KMS-11 (cell line): ENCODE data around the gene MAP2K7.
"Not testable (repeated sequence)": the region's sequence is repeated elsewhere in the genome, so short reads cannot be mapped to it uniquely, and the experiment has no call there.

Experiments
- H2AFZ ChIP-seq: fragments of 200-600 bp; sonication (generic); 2 replicates; pipeline ENCODE4 v1.6.1; 2016; ENCODE audit warnings: antibody characterized with exemption, mixed run types, low read depth
- H3K27ac ChIP-seq: fragments of 200-600 bp; sonication (generic); 2 replicates; pipeline ENCODE4 v1.6.1; 2016; ENCODE audit warnings: mild to moderate bottlenecking, mixed run types
- H3K27me3 ChIP-seq: fragments of 200-600 bp; sonication (generic); 2 replicates; pipeline ENCODE4 v1.6.1; 2017; ENCODE audit warnings: mild to moderate bottlenecking, low read depth, mixed run types, moderate library complexity; ENCODE audit not compliant: insufficient read depth
- H3K36me3 ChIP-seq: fragments of 200-600 bp; sonication (generic); 2 replicates; pipeline ENCODE4 v1.6.1; 2017; ENCODE audit warnings: mild to moderate bottlenecking, mixed run types; ENCODE audit not compliant: insufficient read depth
- H3K4me1 ChIP-seq: fragments of 200-600 bp; sonication (generic); 2 replicates; pipeline ENCODE4 v1.6.1; 2016; ENCODE audit warnings: mild to moderate bottlenecking, low read depth, mixed run types; ENCODE audit not compliant: poor library complexity, severe bottlenecking
- H3K4me2 ChIP-seq: fragments of 200-600 bp; sonication (generic); 2 replicates; pipeline ENCODE4 v1.7.0; 2016; ENCODE audit warnings: mild to moderate bottlenecking, mixed run types
- H3K4me3 ChIP-seq: fragments of 200-600 bp; sonication (generic); IDR thresholded peaks from 2 replicates; pipeline ENCODE4 v1.6.1; 2017; ENCODE audit warnings: low read depth, low read length, mixed read lengths; ENCODE audit not compliant: insufficient read depth
- H3K79me2 ChIP-seq: fragments of 200-600 bp; sonication (generic); 2 replicates; pipeline ENCODE4 v1.6.1; 2016; ENCODE audit warnings: low read depth, mixed run types; ENCODE audit not compliant: insufficient read depth
- H3K9ac ChIP-seq: fragments of 200-600 bp; sonication (generic); 2 replicates; pipeline ENCODE4 v1.6.1; 2016; ENCODE audit warnings: mild to moderate bottlenecking, mixed run types
- H4K20me1 ChIP-seq: fragments of 200-600 bp; sonication (generic); 2 replicates; pipeline ENCODE4 v1.6.1; 2016; ENCODE audit warnings: mild to moderate bottlenecking, mixed run types; ENCODE audit not compliant: insufficient read depth
- TF ChIP-seq, protein P1 (sequence below): fragments of 200-600 bp; sonication (generic); conservative IDR thresholded peaks from 2 replicates; pipeline ENCODE4 v1.6.1; 2017; ENCODE audit warnings: low read depth, mild to moderate bottlenecking, antibody characterized with exemption, low read length, moderate library complexity, mixed read lengths

MAP2K7 gene

DNA sequence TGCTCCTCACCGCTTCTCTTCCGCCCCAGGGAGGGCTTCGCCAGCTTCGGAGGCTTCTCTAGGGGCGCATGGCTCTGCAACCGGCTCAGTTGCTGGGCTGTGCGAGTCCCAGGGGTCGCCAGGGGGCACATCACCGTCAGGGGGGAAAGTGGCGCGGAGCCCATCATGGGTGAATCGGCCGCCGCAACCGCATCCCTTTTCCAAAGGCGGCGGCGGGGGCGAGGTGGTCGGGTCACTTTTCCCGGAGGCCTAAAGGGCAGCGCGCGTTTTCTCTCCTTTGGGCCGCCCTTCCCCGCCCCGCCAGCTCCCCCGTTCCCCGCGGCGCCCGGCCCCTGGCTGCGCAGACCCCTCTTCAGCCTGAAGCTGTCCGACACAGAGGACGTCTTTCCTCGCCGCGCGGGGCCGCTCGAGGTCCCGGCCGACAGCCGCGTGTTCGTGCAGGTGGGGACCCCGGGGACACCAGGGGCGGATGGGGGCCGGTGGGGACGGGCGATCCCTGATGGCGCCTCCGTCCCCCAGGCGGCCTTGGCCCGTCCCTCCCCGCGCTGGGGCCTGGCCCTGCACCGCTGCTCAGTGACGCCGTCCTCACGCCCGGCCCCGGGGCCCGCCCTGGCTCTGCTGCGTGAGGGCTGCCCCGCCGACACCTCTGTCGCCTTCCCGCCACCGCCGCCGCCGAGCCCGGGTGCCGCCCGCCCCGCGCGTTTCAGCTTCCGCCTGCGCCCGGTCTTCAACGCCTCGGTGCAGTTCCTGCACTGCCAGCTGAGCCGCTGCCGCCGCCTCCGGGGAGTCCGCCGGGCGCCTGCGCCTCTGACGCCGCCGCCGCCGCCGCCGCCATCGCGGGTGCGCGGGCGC lies 12.7 kb downstream of the MAP2K7 start:
- H3K4me3 ChIP-seq = no peak overlapping the region
- H3K79me2 ChIP-seq = no peaks in the 10 kb centered on the region
- H4K20me1 ChIP-seq = no peaks in the 10 kb centered on the region
- TF ChIP-seq, protein P1, sequence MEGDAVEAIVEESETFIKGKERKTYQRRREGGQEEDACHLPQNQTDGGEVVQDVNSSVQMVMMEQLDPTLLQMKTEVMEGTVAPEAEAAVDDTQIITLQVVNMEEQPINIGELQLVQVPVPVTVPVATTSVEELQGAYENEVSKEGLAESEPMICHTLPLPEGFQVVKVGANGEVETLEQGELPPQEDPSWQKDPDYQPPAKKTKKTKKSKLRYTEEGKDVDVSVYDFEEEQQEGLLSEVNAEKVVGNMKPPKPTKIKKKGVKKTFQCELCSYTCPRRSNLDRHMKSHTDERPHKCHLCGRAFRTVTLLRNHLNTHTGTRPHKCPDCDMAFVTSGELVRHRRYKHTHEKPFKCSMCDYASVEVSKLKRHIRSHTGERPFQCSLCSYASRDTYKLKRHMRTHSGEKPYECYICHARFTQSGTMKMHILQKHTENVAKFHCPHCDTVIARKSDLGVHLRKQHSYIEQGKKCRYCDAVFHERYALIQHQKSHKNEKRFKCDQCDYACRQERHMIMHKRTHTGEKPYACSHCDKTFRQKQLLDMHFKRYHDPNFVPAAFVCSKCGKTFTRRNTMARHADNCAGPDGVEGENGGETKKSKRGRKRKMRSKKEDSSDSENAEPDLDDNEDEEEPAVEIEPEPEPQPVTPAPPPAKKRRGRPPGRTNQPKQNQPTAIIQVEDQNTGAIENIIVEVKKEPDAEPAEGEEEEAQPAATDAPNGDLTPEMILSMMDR = no peak
- H3K4me2 ChIP-seq = peak overlapping the region; percentile 48
- H3K9ac ChIP-seq = no peak overlapping the region; the same call in 1 of the 2 replicates
- peaks cover 14% of the 10 kb centered on the region for H3K4me1 ChIP-seq
- H2AFZ ChIP-seq = peak overlapping the region; percentile 48
- peaks cover 27% of the 10 kb centered on the region for H3K27me3 ChIP-seq
- no peaks in the 10 kb centered on the region for H3K36me3 ChIP-seq
- H3K27ac ChIP-seq = no peak overlapping the region

DNA sequence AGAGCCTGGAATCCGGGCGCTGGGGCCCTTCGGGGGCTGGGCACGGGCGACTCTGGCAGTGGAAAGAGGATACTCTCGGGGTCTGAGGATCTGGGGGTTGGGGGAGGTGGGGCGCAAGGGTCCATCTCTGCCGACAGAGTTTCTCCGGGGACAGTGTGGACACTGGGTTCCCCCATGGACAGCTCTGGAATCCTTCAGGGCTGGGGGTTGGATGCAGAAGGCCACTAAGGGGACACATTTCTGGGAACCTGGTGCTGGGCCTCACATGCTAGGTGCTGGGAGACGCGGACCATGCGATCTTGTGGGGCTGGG lies 13.2 kb downstream of the MAP2K7 start:
- Histone ChIP-seq H4K20me1 (no peaks in the 10 kb centered on the region), H3K79me2 (no peaks in the 10 kb centered on the region), H3K27me3 (peaks cover 27% of the 10 kb centered on the region), H3K4me1 (peaks cover 14% of the 10 kb centered on the region), H3K36me3 (no peaks in the 10 kb centered on the region), H3K27ac (no peak overlapping the region), H3K4me3 (no peak overlapping the region), H3K9ac (no peak overlapping the region; the same call in 1 of the 2 replicates), H2AFZ (peak overlapping the region; percentile 48), H3K4me2 (peak overlapping the region; percentile 48)
- TF ChIP-seq, protein P1 = no peak

- peak overlapping the region; percentile 48; the same call in 1 of the 2 replicates for H3K4me2 ChIP-seq
- H3K27me3 ChIP-seq = peaks cover 27% of the 10 kb centered on the region
- no peak overlapping the region for H3K4me3 ChIP-seq
- TF ChIP-seq, protein P1 = no peak
- H3K9ac ChIP-seq = no peak overlapping the region
- peak overlapping the region; percentile 48 for H2AFZ ChIP-seq
- no peaks in the 10 kb centered on the region for H3K79me2 ChIP-seq
- H3K36me3 ChIP-seq = no peaks in the 10 kb centered on the region
- no peak overlapping the region for H3K27ac ChIP-seq
- H4K20me1 ChIP-seq = no peaks in the 10 kb centered on the region
- peaks cover 14% of the 10 kb centered on the region for H3K4me1 ChIP-seq
Observed at GRCh38 chr19:7917267-7918061, 13.8 kb downstream of the MAP2K7 start.

DNA sequence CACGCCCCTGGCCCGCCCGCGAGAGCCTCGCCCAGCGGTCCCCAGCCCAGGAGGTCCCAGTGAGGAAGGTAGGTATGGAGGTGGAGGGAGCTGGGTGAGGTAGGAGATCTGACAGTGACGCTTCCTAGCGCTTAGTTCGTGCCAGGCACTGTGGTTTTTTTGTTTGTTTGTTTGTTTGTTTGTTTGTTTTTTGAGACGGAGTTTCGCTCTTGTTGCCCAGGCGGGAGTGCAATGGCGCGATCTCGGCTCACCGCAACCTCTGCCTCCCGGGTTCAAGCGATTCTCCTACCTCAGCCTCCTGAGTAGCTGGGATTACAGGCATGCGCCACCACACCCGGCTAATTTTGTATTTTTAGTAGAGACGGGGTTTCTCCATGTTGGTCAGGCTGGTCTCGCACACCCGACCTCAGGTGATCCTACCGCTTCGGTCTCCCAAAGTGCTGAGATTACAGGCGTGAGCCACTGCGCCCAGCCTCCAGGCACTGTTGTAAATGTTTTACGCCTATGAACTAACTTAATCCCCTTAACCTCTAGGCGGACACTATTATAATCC lies 14.5 kb downstream of the MAP2K7 start:
- H3K9ac ChIP-seq = not testable (repeated sequence)

More for the DNA sequence above, 14.5 kb downstream of the MAP2K7 start:
- H3K4me2 ChIP-seq = 0 out of 2 replicates have a peak overlapping the region, but pooled peaks have one; percentile 21
- not testable (repeated sequence) for H3K27ac ChIP-seq, H3K79me2 ChIP-seq, H4K20me1 ChIP-seq, H3K36me3 ChIP-seq, H3K4me3 ChIP-seq
- peaks cover 14% of the 10 kb centered on the region for H3K4me1 ChIP-seq
- H2AFZ ChIP-seq = peak overlapping the region; percentile 48; the same call in 1 of the 2 replicates
- H3K27me3 ChIP-seq = peaks cover 27% of the 10 kb centered on the region
